Activated T-cell treated with anti-CD3 and anti-CD28 coated beads, Interleukin-2, amount 50 U/mL, for 24 hours (primary cell): Measurements from ENCODE around the gene BRAF.
A peak's percentile ranks its signal among the peaks of the same experiment; 100 is the strongest.
"Not testable (repeated sequence)": the region's sequence is repeated elsewhere in the genome, so short reads cannot be mapped to it uniquely, and the experiment has no call there.

Experiments
- DNase-seq: peaks from one replicate; pipeline ENCODE4 v3.0.0-alpha.2; 2020
- H3K27ac Mint-ChIP-seq: 2 replicates; pipeline ENCODE4 v1.8.0; 2020; ENCODE audit warnings: mild to moderate bottlenecking, mixed read lengths
- H3K27me3 Mint-ChIP-seq: 2 replicates; pipeline ENCODE4 v1.8.0; 2020; ENCODE audit warnings: mixed read lengths
- H3K36me3 Mint-ChIP-seq: 2 replicates; pipeline ENCODE4 v1.8.0; 2020; ENCODE audit warnings: low read depth, mixed read lengths
- H3K4me1 Mint-ChIP-seq: 2 replicates; pipeline ENCODE4 v1.8.0; 2020; ENCODE audit warnings: low read depth, mixed read lengths
- H3K4me3 Mint-ChIP-seq: 2 replicates; pipeline ENCODE4 v1.8.0; 2020; ENCODE audit warnings: mild to moderate bottlenecking, moderate library complexity, mixed read lengths
- H3K9me3 Mint-ChIP-seq: 2 replicates; pipeline ENCODE4 v1.8.0; 2020; ENCODE audit warnings: mixed read lengths

Gene BRAF

GRCh38 chr7:140924821-140925421 is at the start of gene BRAF:
TSS of gene BRAF (minus strand) at chr7:140924929. CDS start at chr7:140924703, 226 bp downstream.
- H3K36me3 Mint-ChIP-seq, result peaks cover 4% of the 10 kb centered on the region
- H3K4me1 Mint-ChIP-seq, result peaks cover 19% of the 10 kb centered on the region
- peak; percentile 99 for DNase-seq
- peak within 1 kb of the TSS; percentile 89 for H3K4me3 Mint-ChIP-seq
- no peaks in the 10 kb centered on the region for H3K27me3 Mint-ChIP-seq
- H3K27ac Mint-ChIP-seq, result peak within 1 kb of the TSS; percentile 98
- H3K9me3 Mint-ChIP-seq, result no peaks in the 10 kb centered on the region

GRCh38 chr7:140972876-140973829 is 48.4 kb upstream of the BRAF start:
- Mint-ChIP-seq H3K4me3 (no peak overlapping the region), H3K27ac (no peak overlapping the region), H3K36me3 (no peaks in the 10 kb centered on the region), H3K27me3 (no peaks in the 10 kb centered on the region), H3K9me3 (no peaks in the 10 kb centered on the region), H3K4me1 (peaks cover 2% of the 10 kb centered on the region)
- no peak for DNase-seq

GRCh38 chr7:140972344-140972743 is 47.6 kb upstream of the BRAF start:
- H3K36me3 Mint-ChIP-seq, result no peaks in the 10 kb centered on the region
- H3K27me3 Mint-ChIP-seq, result no peaks in the 10 kb centered on the region
- no peak for DNase-seq
- H3K4me1 Mint-ChIP-seq, result peaks cover 2% of the 10 kb centered on the region
- no peak overlapping the region for H3K27ac Mint-ChIP-seq
- no peaks in the 10 kb centered on the region for H3K9me3 Mint-ChIP-seq
- no peak overlapping the region for H3K4me3 Mint-ChIP-seq

- no peaks in the 10 kb centered on the region for H3K36me3 Mint-ChIP-seq
- no peak overlapping the region for H3K27ac Mint-ChIP-seq
- H3K27me3 Mint-ChIP-seq, result no peaks in the 10 kb centered on the region
- H3K9me3 Mint-ChIP-seq, result no peaks in the 10 kb centered on the region
- no peak for DNase-seq
- no peak overlapping the region for H3K4me3 Mint-ChIP-seq
- H3K4me1 Mint-ChIP-seq, result no peaks in the 10 kb centered on the region
Observed at GRCh38 chr7:140967438-140967837, 42.7 kb upstream of the BRAF start.

GRCh38 chr7:140966561-140967233 is 42.0 kb upstream of the BRAF start:
- no peak for DNase-seq
- H3K27ac Mint-ChIP-seq, result no peak overlapping the region
- no peaks in the 10 kb centered on the region for H3K4me1 Mint-ChIP-seq
- H3K4me3 Mint-ChIP-seq, result no peak overlapping the region
- H3K9me3 Mint-ChIP-seq, result no peaks in the 10 kb centered on the region
- H3K27me3 Mint-ChIP-seq, result no peaks in the 10 kb centered on the region
- no peaks in the 10 kb centered on the region for H3K36me3 Mint-ChIP-seq

- H3K36me3 Mint-ChIP-seq, result no peaks in the 10 kb centered on the region
- H3K27me3 Mint-ChIP-seq, result no peaks in the 10 kb centered on the region
- no peak overlapping the region for H3K27ac Mint-ChIP-seq
- no peak overlapping the region for H3K4me3 Mint-ChIP-seq
- no peak for DNase-seq
- no peaks in the 10 kb centered on the region for H3K9me3 Mint-ChIP-seq
- no peaks in the 10 kb centered on the region for H3K4me1 Mint-ChIP-seq
Observed at GRCh38 chr7:140961117-140961516, 36.4 kb upstream of the BRAF start.

GRCh38 chr7:140956997-140957396 is 32.3 kb upstream of the BRAF start:
- not testable (repeated sequence) for H3K9me3 Mint-ChIP-seq, H3K27me3 Mint-ChIP-seq, H3K4me1 Mint-ChIP-seq, DNase-seq, H3K27ac Mint-ChIP-seq, H3K4me3 Mint-ChIP-seq, H3K36me3 Mint-ChIP-seq

- H3K4me1 Mint-ChIP-seq, result no peaks in the 10 kb centered on the region
- H3K27ac Mint-ChIP-seq, result no peak overlapping the region
- H3K36me3 Mint-ChIP-seq, result no peaks in the 10 kb centered on the region
- peaks cover 3% of the 10 kb centered on the region for H3K27me3 Mint-ChIP-seq
- no peak overlapping the region for H3K4me3 Mint-ChIP-seq
- no peak for DNase-seq
- no peaks in the 10 kb centered on the region for H3K9me3 Mint-ChIP-seq
Observed at GRCh38 chr7:140945940-140946339, 21.2 kb upstream of the BRAF start.

GRCh38 chr7:140942242-140942641 is 17.5 kb upstream of the BRAF start:
- not testable (repeated sequence) for H3K27me3 Mint-ChIP-seq, H3K9me3 Mint-ChIP-seq, H3K36me3 Mint-ChIP-seq, DNase-seq, H3K4me3 Mint-ChIP-seq, H3K27ac Mint-ChIP-seq, H3K4me1 Mint-ChIP-seq

GRCh38 chr7:140940898-140941297 is 16.2 kb upstream of the BRAF start:
- DNase-seq, result no peak
- Mint-ChIP-seq H3K27ac (no peak overlapping the region), H3K4me3 (no peak overlapping the region), H3K4me1 (peaks cover 2% of the 10 kb centered on the region), H3K36me3 (no peaks in the 10 kb centered on the region), H3K9me3 (no peaks in the 10 kb centered on the region), H3K27me3 (no peaks in the 10 kb centered on the region)

GRCh38 chr7:140937702-140938264 is 13.1 kb upstream of the BRAF start:
- H3K4me3 Mint-ChIP-seq, result no peak overlapping the region
- no peak for DNase-seq
- H3K27me3 Mint-ChIP-seq, result peaks cover 2% of the 10 kb centered on the region
- no peak overlapping the region for H3K27ac Mint-ChIP-seq
- no peaks in the 10 kb centered on the region for H3K9me3 Mint-ChIP-seq
- H3K4me1 Mint-ChIP-seq, result peaks cover 2% of the 10 kb centered on the region
- H3K36me3 Mint-ChIP-seq, result no peaks in the 10 kb centered on the region

- no peak overlapping the region for H3K27ac Mint-ChIP-seq
Observed at GRCh38 chr7:140928491-140929309, 4.0 kb upstream of the BRAF start.

GRCh38 chr7:140927945-140928344 is 3.2 kb upstream of the BRAF start:
- not testable (repeated sequence) for H3K27me3 Mint-ChIP-seq, H3K4me3 Mint-ChIP-seq, H3K36me3 Mint-ChIP-seq, H3K9me3 Mint-ChIP-seq, DNase-seq, H3K27ac Mint-ChIP-seq, H3K4me1 Mint-ChIP-seq

More at GRCh38 chr7:140928491-140929309, 4.0 kb upstream of the BRAF start:
- DNase-seq, result no peak
- Mint-ChIP-seq H3K4me1 (peaks cover 6% of the 10 kb centered on the region), H3K27me3 (peaks cover 2% of the 10 kb centered on the region), H3K36me3 (peaks cover 4% of the 10 kb centered on the region), H3K4me3 (no peak overlapping the region), H3K9me3 (no peaks in the 10 kb centered on the region)

- no peak overlapping the region for H3K27ac Mint-ChIP-seq
Observed at GRCh38 chr7:140927351-140927750, 2.6 kb upstream of the BRAF start.

More at GRCh38 chr7:140927351-140927750, 2.6 kb upstream of the BRAF start:
- DNase-seq, result no peak
- H3K4me1 Mint-ChIP-seq, result peaks cover 6% of the 10 kb centered on the region
- H3K27me3 Mint-ChIP-seq, result no peaks in the 10 kb centered on the region
- no peak overlapping the region for H3K4me3 Mint-ChIP-seq
- no peaks in the 10 kb centered on the region for H3K9me3 Mint-ChIP-seq
- peaks cover 4% of the 10 kb centered on the region for H3K36me3 Mint-ChIP-seq
